Body of pancreas (tissue), 4 donors: ENCODE measurements around the gene U2AF2. TPM values are rescaled to one million over a fixed set of nuclear protein-coding genes. Genes with fewer than 3 reads are reported as not detected.

Source experiments
- ATAC-seq: fragments of 150-250 bp; one replicate; pipeline ENCODE4 v1.9.1; 2016
- DNase-seq, 4 donors: peaks; one replicate each; pipeline ENCODE4 v3.0.0-alpha.2; 2019
- H3K27ac ChIP-seq, 4 donors: fragments of 200-600 bp; sonication (generic); 1 replicate in 3 of 4; 2 replicates in 1 of 4; pipeline versions ENCODE4 v1.5.1 to v1.6.1; 2016 to 2019; ENCODE audit warnings: mild to moderate bottlenecking in 1 of 4, mixed read lengths in 1 of 4, moderate library complexity in 1 of 4
- H3K27me3 ChIP-seq, 2 donors: fragments of 200-600 bp; sonication (generic); one replicate each; pipeline ENCODE4 v1.6.0; 2016; ENCODE audit warnings: mild to moderate bottlenecking in 1 of 2
- H3K36me3 ChIP-seq, 2 donors: fragments of 200-600 bp; sonication (generic); replicated peaks in 1 of 2; 2 replicates each; pipeline ENCODE4 v1.5.1; 2016; ENCODE audit warnings: low read depth in 2 of 2; ENCODE audit not compliant: insufficient read depth in 1 of 2
- H3K4me1 ChIP-seq: fragments of 200-600 bp; sonication (generic); one replicate; pipeline ENCODE4 v1.6.0; 2016
- H3K4me3 ChIP-seq, 2 donors: fragments of 200-600 bp; sonication (generic); 1 replicate in 1 of 2; 2 replicates in 1 of 2; pipeline ENCODE4 v1.5.1; 2016 to 2019
- H3K9me3 ChIP-seq, 3 donors: fragments of 200-600 bp; sonication (generic); 1 replicate in 2 of 3; 2 replicates in 1 of 3; pipeline ENCODE4 v1.5.1; 2016
- CTCF ChIP-seq, 7 experiments: fragments of 450-650 bp in 4 of 7; fragments of 200-600 bp in 3 of 7; sonication (generic) in 3 of 7; IDR thresholded peaks; one replicate each; pipeline ENCODE4 v1.5.1; 2016 to 2019; ENCODE audit warnings: antibody characterized with exemption in 7 of 7
- POLR2A ChIP-seq, 3 donors: fragments of 450-650 bp; IDR thresholded peaks; one replicate each; pipeline ENCODE4 v1.6.1; 2016; ENCODE audit warnings: antibody characterized with exemption in 3 of 3, mild to moderate bottlenecking in 2 of 3
- WGBS, 2 donors: methylation state at CpG; one replicate each; pipeline ENCODE4 v1.1.5; 2017; 5-methylcytosine and 5-hydroxymethylcytosine counted together
- intact Hi-C: fragments of 100-400 bp; cut with DNase I; formaldehyde crosslinking; loops from one replicate; pipeline ENCODE4 v1.15.1; 2023
- total RNA-seq, 2 donors: library from RNA; depleted of rRNA; stranded (reverse); fragments of >200 nt; gene quantifications; one replicate each; pipeline ENCODE4 v1.1.0, GENCODE V29; 2016

U2AF2 gene
- total RNA-seq, 2 donors from 2014 or later, result 53.4 to 106 TPM

GRCh38 chr19:55704494-55705245, 49.8 kb downstream of the U2AF2 start:
- Histone ChIP-seq H3K9me3 (no peaks in the 10 kb centered on the region), H3K27me3 (no peaks in the 10 kb centered on the region), H3K4me3 (no peak overlapping the region), H3K36me3 (peaks cover 0 to 3% of the 10 kb centered on the region in 2 donors), H3K4me1 (peaks cover 20% of the 10 kb centered on the region), H3K27ac (no peak overlapping the region)
- DNase-seq, result peak in 1 of 4 donors; percentile 13
- intact Hi-C loops, result loop anchor here (10.0 kb wide), 1 partner anchor 110 kb away; no protein-coding TSS in a partner anchor
- no peak for TF ChIP-seq POLR2A (IDR thresholded peaks at IDR 0.05)
- peak in 3 of 7 experiments; percentile 5 to 18 (median 10) for TF ChIP-seq CTCF (IDR thresholded peaks at IDR 0.05)
- 88 to 92% methylated on average over 15 of the region's 15 CpGs for WGBS, 2 donors
- no peak for ATAC-seq

- intact Hi-C loops, result loop anchor here (10.0 kb wide), 1 partner anchor 109 kb away; no protein-coding TSS in a partner anchor
- Histone ChIP-seq H3K4me3 (no peak overlapping the region), H3K27ac (no peak overlapping the region), H3K36me3 (no peaks in the 10 kb centered on the region), H3K9me3 (no peaks in the 10 kb centered on the region), H3K27me3 (no peaks in the 10 kb centered on the region), H3K4me1 (peaks cover 20% of the 10 kb centered on the region)
- WGBS, 2 donors, result 93 to 94% methylated on average over 2 to 3 of the region's 3 CpGs
- ATAC-seq (no peak), DNase-seq (no peak)
- TF ChIP-seq POLR2A (IDR thresholded peaks at IDR 0.05) (no peak), CTCF (IDR thresholded peaks at IDR 0.05) (no peak)
Observed at GRCh38 chr19:55705972-55706371, 51.1 kb downstream of the U2AF2 start.

GRCh38 chr19:55711719-55712118, 56.9 kb downstream of the U2AF2 start:
- no peak overlapping the region for H3K4me3 ChIP-seq
- no peaks in the 10 kb centered on the region for H3K36me3 ChIP-seq
- H3K4me1 ChIP-seq, result no peaks in the 10 kb centered on the region
- WGBS, 2 donors, result 56 to 72% methylated on average over 14 to 18 of the region's 18 CpGs
- no peak for ATAC-seq
- H3K27me3 ChIP-seq, result peaks cover 0 to 6% of the 10 kb centered on the region in 2 donors
- no peak overlapping the region for H3K27ac ChIP-seq
- intact Hi-C loops, result no loop called here
- no peak for DNase-seq
- TF ChIP-seq CTCF (IDR thresholded peaks at IDR 0.05), result no peak
- H3K9me3 ChIP-seq, result no peaks in the 10 kb centered on the region

- 68 to 79% methylated on average over 2 of the region's 3 CpGs for WGBS, 2 donors
- no peaks in the 10 kb centered on the region for H3K36me3 ChIP-seq
- ATAC-seq, result no peak
Observed at GRCh38 chr19:55712804-55713631, 58.2 kb downstream of the U2AF2 start.

More at GRCh38 chr19:55712804-55713631, 58.2 kb downstream of the U2AF2 start:
- no peaks in the 10 kb centered on the region for H3K9me3 ChIP-seq
- no peak for TF ChIP-seq CTCF (IDR thresholded peaks at IDR 0.05)
- no peak for TF ChIP-seq POLR2A (IDR thresholded peaks at IDR 0.05)
- no peak overlapping the region for H3K27ac ChIP-seq
- DNase-seq, result no peak
- H3K4me1 ChIP-seq, result peaks cover 1% of the 10 kb centered on the region
- intact Hi-C loops, result no loop called here
- H3K27me3 ChIP-seq, result peaks cover 0 to 6% of the 10 kb centered on the region in 2 donors
- H3K4me3 ChIP-seq, result no peak overlapping the region
